ENCODE data around the gene SLAMF1. TPM values are rescaled to one million over a fixed set of nuclear protein-coding genes. Genes with fewer than 3 reads are reported as not detected.
"Not testable (repeated sequence)": the region's sequence is repeated elsewhere in the genome, so short reads cannot be mapped to it uniquely, and the experiment has no call there.

The SLAMF1 gene
- total RNA-seq, 4 donors from 2014 or later, result 0.57 to 5.0 (median 0.95) TPM

- no peaks in the 10 kb centered on the region for H3K9me3 ChIP-seq
- TF ChIP-seq, protein P1, sequence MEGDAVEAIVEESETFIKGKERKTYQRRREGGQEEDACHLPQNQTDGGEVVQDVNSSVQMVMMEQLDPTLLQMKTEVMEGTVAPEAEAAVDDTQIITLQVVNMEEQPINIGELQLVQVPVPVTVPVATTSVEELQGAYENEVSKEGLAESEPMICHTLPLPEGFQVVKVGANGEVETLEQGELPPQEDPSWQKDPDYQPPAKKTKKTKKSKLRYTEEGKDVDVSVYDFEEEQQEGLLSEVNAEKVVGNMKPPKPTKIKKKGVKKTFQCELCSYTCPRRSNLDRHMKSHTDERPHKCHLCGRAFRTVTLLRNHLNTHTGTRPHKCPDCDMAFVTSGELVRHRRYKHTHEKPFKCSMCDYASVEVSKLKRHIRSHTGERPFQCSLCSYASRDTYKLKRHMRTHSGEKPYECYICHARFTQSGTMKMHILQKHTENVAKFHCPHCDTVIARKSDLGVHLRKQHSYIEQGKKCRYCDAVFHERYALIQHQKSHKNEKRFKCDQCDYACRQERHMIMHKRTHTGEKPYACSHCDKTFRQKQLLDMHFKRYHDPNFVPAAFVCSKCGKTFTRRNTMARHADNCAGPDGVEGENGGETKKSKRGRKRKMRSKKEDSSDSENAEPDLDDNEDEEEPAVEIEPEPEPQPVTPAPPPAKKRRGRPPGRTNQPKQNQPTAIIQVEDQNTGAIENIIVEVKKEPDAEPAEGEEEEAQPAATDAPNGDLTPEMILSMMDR (IDR thresholded peaks at IDR 0.05), result no peak
- no peak for TF ChIP-seq EP300 (IDR thresholded peaks at IDR 0.05)
- TF ChIP-seq POLR2A (IDR thresholded peaks at IDR 0.05; ENCODE audit: low read depth), result no peak
- TF ChIP-seq POLR2AphosphoS5 (IDR thresholded peaks at IDR 0.05), result no peak
- H3K4me3 ChIP-seq, result no peak overlapping the region
- no peaks in the 10 kb centered on the region for H3K36me3 ChIP-seq
- no peaks in the 10 kb centered on the region for H3K4me1 ChIP-seq
- intact Hi-C loops (cut with DNase I), result no loop called here
- no peak for DNase-seq (ENCODE audit: extremely low spot score)
- H3K27me3 ChIP-seq, result no peaks in the 10 kb centered on the region
- H3K27ac ChIP-seq (replicated peaks in 1 of 4), result no peak overlapping the region
- 81% methylated on average over 1 of the region's 1 CpG for WGBS
These were observed 62.1 kb downstream of the SLAMF1 start for GRCh38 chr1:160584784-160585183.

DNA sequence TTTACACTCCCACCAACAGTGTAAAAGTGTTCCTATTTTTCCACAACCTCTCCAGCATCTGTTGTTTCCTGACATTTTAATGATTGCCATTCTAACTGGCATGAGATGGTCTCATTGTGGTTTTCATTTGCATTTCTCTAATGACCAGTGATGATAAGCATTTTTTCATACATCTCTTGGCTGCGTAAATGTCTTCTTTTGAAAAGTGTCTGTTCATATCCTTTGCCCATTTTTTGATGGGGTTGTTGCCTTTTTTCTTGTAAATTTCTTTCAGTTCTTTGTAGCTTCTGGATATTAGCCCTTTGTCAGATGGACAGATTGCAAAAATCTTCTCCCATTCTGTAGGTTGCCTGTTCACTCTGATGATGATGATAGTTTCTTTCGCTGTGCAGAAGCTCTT is 63.9 kb downstream of the SLAMF1 start:
- WGBS, result 89% methylated on average over 2 of the region's 2 CpGs
- intact Hi-C loops (cut with DNase I), result not testable (repeated sequence)

DNA sequence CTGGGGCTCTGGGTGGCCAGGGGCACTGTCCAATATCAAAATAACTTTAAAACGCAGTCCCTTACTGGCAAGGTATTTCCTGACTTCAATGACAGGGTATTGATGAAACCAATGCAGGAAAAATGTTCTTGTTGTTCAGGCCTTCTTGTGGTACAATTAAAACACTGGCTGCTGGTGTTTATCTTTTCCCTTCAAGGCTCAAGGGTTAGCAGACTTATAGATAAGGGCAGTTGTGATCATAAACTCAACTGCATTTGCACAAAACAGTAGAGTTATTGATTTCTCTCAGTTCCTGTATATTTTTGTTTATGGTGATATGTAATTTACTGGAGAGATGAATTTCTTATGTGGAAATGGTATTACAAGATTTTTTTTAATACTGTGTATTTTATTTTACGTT is 64.9 kb downstream of the SLAMF1 start:
- 63% methylated on average over 2 of the region's 2 CpGs for whole genome bisulfite sequencing
- Histone ChIP-seq H3K9me3 (no peaks in the 10 kb centered on the region), H3K4me1 (no peaks in the 10 kb centered on the region), H3K27ac (replicated peaks in 1 of 4) (no peak overlapping the region), H3K27me3 (no peaks in the 10 kb centered on the region), H3K36me3 (no peaks in the 10 kb centered on the region), H3K4me3 (no peak overlapping the region)
- TF ChIP-seq POLR2A (IDR thresholded peaks at IDR 0.05; ENCODE audit: low read depth) (no peak), EP300 (IDR thresholded peaks at IDR 0.05) (no peak), POLR2AphosphoS5 (IDR thresholded peaks at IDR 0.05) (no peak)
- DNase-seq (ENCODE audit: extremely low spot score), result no peak
- intact Hi-C loops (cut with DNase I), result no loop called here

More for the DNA sequence above, 63.9 kb downstream of the SLAMF1 start:
- H3K9me3 ChIP-seq; DNase-seq (ENCODE audit: extremely low spot score); H3K36me3 ChIP-seq; H3K4me1 ChIP-seq; H3K4me3 ChIP-seq; H3K27ac ChIP-seq (replicated peaks in 1 of 4); H3K27me3 ChIP-seq: not testable (repeated sequence)

- H3K27me3 ChIP-seq, result no peaks in the 10 kb centered on the region
- H3K4me1 ChIP-seq, result no peaks in the 10 kb centered on the region
- no peaks in the 10 kb centered on the region for H3K36me3 ChIP-seq
- no peak overlapping the region for H3K4me3 ChIP-seq
- intact Hi-C loops (cut with DNase I), result no loop called here
- 61% methylated on average over 1 of the region's 1 CpG for WGBS
- no peaks in the 10 kb centered on the region for H3K9me3 ChIP-seq
- DNase-seq (ENCODE audit: extremely low spot score), result no peak
- H3K27ac ChIP-seq (replicated peaks in 1 of 4), result no peak overlapping the region
- no peak for TF ChIP-seq POLR2A (IDR thresholded peaks at IDR 0.05; ENCODE audit: low read depth)
- TF ChIP-seq, protein P1 (IDR thresholded peaks at IDR 0.05), result no peak
- TF ChIP-seq POLR2AphosphoS5 (IDR thresholded peaks at IDR 0.05), result no peak
- TF ChIP-seq EP300 (IDR thresholded peaks at IDR 0.05), result no peak
These were observed 66.5 kb downstream of the SLAMF1 start for GRCh38 chr1:160580221-160580812.

DNA sequence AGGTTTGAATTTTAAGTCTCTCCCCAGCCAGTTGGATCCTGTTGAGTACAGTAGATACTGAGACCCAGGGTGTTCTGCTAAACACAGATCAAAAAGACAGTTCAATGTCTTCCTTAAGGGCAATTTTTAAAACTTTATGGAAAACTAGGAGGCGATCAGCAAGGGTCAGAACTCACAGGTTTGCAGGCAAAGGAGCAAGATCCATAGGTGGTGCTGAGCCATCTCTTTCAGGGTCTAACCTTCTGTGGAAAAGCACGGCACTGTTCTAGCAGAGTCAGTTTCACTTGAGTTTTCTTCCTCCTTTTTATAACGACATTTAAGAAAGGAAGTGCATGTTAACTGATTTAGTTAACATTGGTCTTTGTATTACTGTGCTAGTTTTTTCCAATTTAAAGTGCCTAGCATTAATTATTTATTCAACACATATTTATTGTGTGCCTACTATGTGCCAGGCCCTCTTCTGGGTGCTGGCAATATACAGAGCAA is 67.6 kb downstream of the SLAMF1 start, which contains the start of gene CD84:
Gene CD84, minus strand, starts transcription at position 281 of the 486 bp plus-strand sequence. Its CDS starts 59 bp downstream, at position 222.
- intact Hi-C loops (cut with DNase I), result no loop called here
- Histone ChIP-seq H3K9me3 (no peaks in the 10 kb centered on the region), H3K36me3 (no peaks in the 10 kb centered on the region), H3K27ac (replicated peaks in 1 of 4) (peak within 1 kb of the TSS in 1 of 4 donors; percentile 34), H3K4me1 (no peaks in the 10 kb centered on the region), H3K27me3 (no peaks in the 10 kb centered on the region), H3K4me3 (peak within 1 kb of the TSS; percentile 11 to 39 (median 18))
- TF ChIP-seq POLR2AphosphoS5 (IDR thresholded peaks at IDR 0.05) (no peak), POLR2A (IDR thresholded peaks at IDR 0.05; ENCODE audit: low read depth) (no peak), EP300 (IDR thresholded peaks at IDR 0.05) (no peak)
- TF ChIP-seq, protein P1 (IDR thresholded peaks at IDR 0.05), result no peak
- WGBS, result 50% methylated on average over 3 of the region's 3 CpGs
- DNase-seq (ENCODE audit: extremely low spot score), result no peak
